HuH-7 (cell line): ENCODE results near the gene OR10V1.
A peak's percentile ranks its signal among the peaks of the same experiment; 100 is the strongest.
"Not testable (repeated sequence)": the region's sequence is repeated elsewhere in the genome, so short reads cannot be mapped to it uniquely, and the experiment has no call there.

Source experiments
- DNase-seq: peaks from one replicate; pipeline ENCODE4 v3.0.0; 2011; ENCODE audit warnings: low spot score

Gene OR10V1

GRCh38 chr11:59708537-59708936 is 5.1 kb downstream of the OR10V1 start:
- no peak for DNase-seq

DNA sequence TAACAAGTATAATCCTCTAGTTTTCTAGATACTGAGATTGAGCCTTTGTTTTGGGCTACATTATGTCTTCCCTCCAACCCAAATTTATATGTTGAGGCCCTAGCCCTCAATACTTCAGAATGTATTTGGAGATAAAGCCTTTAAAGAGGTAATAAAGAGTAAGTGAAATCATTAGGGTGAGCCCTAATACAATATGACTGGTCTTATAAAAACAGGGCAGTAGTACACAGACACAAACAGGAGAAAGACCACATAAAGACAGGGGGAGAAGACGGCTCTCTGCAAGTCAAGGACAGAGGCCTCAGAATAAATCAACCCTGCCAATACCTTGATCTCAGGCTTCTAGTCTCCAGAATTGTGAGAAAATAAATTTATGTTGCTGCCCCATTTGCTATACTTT is 6.3 kb downstream of the OR10V1 start:
- DNase-seq = no peak

GRCh38 chr11:59706518-59707285 is 6.9 kb downstream of the OR10V1 start:
- no peak for DNase-seq

- no peak for DNase-seq
These were observed 8.4 kb downstream of the OR10V1 start for GRCh38 chr11:59705294-59705693.

DNA sequence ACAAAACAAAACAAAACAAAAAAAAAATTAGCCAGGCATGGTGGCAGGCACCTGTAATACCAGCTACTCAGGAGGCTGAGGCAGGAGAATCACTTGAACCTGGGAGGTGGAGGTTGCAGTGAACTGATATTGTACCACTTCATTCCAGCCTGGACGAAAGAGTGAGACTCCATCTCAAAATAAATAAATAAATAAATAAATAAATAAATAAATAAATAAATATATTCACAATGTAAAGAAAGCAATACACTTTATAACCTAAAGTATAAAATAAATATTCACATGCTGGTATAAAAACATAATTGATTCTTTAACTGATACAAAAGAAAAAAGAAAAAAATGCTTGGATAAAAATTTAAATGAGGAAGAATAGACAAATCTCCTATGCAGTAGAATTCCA is 10.1 kb downstream of the OR10V1 start:
- DNase-seq = not testable (repeated sequence)

GRCh38 chr11:59700157-59700556 is 13.5 kb downstream of the OR10V1 start:
- DNase-seq = not testable (repeated sequence)

DNA sequence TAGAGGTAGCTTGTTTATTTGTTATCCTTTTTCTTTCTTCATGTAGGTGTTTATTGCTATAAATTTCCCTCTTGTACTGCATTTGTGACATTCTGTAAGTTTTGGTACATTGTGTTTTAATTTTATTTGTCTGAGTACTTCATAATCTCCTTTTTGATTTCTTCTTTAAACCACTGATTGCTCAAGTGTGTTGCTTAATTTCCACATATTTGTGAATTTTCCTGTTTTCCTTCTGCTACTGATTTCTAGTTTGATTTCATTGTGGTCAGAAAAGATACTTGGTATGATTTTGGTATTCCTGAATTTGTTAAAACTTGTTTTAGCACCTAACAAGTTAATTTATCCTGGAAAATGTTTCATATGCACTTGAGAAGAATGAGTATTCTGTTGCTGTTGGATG is 15.1 kb downstream of the OR10V1 start:
- DNase-seq = no peak

GRCh38 chr11:59692915-59693314 is 20.7 kb downstream of the OR10V1 start:
- no peak for DNase-seq

DNA sequence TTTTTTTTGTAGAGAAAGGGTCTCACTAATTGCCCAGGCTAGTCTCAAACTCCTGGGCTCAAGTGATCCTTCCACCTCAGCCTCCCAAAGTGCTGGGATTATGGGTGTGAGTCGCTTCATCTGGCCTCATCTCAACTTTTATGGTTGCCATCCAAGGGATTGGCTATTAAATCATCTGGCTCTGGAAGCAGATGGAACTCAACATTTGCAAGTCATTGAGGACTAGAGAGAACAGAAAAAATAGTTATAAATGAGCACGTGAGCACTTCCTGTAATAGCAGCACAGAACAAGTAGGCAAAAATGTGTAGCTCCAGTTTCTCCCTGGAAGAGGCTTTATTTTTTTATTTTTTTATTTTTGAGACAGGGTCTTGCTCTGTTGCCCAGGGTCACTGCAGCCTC is 22.5 kb downstream of the OR10V1 start:
- DNase-seq = no peak

DNA sequence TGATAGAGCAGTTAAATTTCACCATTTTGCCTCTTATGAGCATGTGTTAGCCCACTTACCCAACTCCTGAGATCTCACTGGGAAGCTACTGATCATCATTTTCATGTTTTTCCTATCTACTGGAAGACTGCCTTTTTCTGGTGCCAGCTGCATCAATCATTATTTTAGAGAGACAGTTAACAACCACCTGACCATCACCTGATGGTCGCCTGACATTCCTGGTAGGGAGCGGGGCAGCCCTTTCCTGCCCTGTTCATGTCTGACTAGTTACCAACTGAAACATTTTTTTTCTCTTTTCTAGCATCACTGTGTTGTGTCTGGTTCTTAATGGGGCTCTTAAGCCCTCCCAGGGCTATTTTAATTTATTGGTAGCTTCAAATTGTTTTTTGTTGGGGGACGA is 24.6 kb downstream of the OR10V1 start:
- DNase-seq = no peak

DNA sequence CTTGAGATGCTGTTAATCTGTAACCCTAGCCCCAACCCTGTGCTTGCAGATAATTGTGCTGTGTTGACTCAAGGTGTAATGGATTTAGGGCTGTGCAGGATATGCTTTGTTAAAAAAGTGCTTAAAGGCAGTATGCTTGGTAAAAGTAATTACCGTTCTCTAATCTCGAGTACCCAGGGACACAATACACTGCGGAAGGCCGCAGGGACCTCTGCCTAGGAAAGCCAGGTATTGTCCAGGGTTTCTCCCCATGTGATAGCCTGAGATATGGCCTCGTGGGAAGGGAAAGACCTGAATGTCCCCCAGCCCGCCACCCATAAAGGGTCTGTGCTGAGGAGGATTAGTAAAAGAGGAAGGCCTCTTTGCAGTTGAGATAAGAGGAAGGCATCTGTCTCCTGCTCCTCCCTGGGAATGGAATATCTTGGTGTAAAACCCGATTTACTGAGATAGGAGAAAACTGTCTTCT is 32.4 kb downstream of the OR10V1 start:
- not testable (repeated sequence) for DNase-seq

DNA sequence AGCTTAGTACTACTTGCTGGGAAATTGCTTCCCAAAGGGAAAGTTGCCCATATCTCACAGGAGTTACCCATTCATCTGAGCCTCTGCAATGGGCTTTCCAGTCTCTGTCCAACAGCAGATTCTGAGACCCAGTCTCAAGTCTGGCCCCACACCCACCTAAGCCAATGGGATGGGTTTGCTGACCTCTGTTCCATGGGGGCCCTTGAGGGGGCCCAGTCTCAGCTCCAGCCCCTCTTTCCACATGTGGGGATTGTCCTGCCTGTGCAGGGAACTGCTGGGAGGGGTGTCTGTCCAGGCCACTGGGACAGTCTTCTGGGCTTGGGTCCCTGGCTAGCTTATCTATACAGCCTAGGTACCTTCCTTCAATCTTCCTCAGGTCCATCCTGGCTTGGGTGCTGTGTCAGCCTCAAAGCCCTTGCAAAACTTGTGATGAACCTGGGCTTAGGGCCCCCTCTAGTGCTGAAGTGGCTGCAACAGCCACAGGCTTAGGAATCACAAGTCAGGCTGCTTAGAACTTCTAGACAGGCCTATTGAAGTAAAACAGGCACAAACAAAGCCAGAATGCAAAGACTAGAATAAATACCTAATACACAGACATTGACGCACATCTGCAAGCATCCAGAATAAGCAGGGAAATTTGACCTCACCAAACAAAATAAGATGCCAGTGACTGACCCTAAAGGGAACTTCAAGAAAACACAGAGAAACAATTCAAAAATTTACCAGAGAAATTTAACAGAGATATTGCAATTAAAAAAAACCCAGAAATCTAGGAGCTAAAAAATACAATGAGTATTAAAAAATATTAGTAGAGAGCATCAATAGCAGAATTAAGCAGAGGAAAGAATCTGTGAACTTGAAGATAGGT is 33.1 kb downstream of the OR10V1 start:
- peak; percentile 67 for DNase-seq

GRCh38 chr11:59679347-59679746 is 34.3 kb downstream of the OR10V1 start:
- no peak for DNase-seq

DNA sequence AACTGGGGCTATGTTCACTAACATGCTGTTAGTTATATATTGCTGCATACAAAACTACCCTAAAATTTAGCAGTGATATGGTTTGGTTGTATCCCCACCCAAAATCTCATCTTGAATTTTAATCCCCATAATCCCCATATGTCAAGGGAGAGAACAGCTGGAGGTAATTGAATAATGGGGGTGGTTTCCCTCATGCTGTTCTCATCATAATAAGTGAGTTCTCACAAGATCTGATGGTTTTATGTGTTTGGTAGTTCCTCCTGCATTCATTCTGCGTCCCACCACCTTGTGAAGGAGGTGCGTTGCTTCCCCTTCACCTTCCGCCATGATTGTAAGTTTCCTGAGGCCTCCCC is 34.9 kb downstream of the OR10V1 start:
- no peak for DNase-seq

- no peak for DNase-seq
These were observed 35.4 kb downstream of the OR10V1 start for GRCh38 chr11:59678118-59678812.

DNA sequence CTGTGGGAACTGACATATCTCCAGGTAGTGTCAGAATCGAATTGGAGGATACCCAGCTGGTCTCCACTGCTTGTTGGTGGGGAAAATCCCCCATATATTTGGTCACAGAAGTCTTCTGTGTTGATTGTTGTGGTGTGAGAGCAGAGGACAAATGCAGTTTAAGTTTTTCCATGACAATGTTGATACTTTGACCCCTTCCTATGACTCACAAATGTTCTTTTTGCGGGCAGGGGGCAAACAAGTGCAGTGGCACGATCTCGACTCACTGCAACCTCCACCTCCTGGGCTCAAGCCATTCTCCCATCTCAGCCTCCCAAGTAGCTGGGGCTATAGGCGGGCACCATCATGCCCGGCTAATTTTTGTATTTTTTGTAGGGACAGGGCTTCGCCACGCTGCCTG is 37.4 kb downstream of the OR10V1 start:
- DNase-seq = no peak

DNA sequence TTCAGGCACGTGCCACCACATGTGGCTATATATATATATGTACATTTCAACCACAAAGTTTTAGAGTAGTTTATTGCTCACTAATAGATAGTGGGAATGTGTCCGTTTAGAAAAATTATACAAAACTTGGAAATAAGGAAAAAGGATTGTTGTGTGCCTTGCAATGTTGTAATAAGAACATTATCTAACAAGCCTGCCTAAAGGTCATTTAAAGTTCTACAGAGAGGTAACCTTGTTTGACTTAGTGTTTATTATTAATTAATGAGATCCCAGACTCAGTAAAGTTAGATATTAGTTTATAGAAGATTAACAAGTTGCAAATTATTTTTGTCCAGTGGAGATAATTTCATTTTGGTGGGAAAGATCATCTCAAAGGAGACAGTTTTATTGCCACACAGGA is 39.4 kb downstream of the OR10V1 start:
- DNase-seq = no peak

GRCh38 chr11:59673291-59673690 is 40.4 kb downstream of the OR10V1 start:
- DNase-seq = no peak

DNA sequence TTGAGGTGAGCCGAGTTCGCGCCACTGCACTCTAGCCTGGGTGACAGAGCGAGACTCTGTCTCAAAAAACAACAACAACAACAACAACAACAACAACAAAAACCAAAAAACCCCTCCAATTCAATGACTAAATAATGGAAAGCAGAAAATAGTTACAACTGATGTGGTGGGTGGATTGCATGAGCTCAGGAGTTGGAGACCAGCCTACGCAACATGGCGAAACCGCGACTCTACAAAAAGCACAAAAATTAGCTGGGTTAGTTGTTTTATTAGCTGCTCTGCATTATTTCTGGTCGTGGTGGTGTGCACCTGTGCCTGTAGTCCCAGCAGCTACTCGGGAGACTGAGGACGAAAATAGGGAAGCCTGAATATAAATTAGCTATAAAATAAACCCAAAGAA is 42.2 kb downstream of the OR10V1 start:
- DNase-seq = no peak

DNA sequence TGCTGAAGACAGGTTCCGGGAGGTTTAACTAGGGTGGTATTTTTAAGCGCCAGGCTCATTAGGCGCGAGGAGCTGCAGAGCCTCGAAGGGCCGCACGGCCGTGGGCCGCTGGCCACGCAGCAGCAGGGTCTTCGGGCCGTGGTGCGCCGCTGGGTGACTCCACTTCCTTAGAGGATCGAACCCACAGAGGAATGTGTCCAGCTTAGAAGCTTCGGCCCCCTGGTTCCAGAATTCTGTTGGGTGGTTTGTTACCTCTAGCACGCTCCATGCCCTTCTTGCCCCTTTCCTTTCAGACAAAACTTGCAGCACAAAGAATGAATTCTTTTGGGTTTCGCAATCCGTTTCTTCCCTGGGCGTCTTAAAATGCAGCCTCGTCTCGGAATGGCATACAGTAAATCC is 44.0 kb downstream of the OR10V1 start:
- no peak for DNase-seq

- DNase-seq = peak; percentile 100
These were observed 44.6 kb downstream of the OR10V1 start, which contains the start of gene PATL1 for GRCh38 chr11:59668950-59669610. PATL1 (minus strand) TSS chr11:59669037; CDS start chr11:59668895, 142 bp downstream.
